ENCODE data around the gene ZFP36L2.

The ZFP36L2 gene

GRCh38 chr2:43233218-43234212, 7.1 kb upstream of the ZFP36L2 start:
- no peaks in the 10 kb centered on the region for H3K9me3 ChIP-seq (ENCODE audit: control insufficient read depth in 2 of 2, low read length in 2 of 2)
- H3K27me3 ChIP-seq (ENCODE audit: control insufficient read depth in 2 of 2, insufficient read depth in 2 of 2, low read length in 2 of 2), result no peaks in the 10 kb centered on the region
- no peak overlapping the region for H3K9ac ChIP-seq (ENCODE audit: low read depth in 1 of 2, low read length in 2 of 2)
- peaks cover 0 to 6% of the 10 kb centered on the region in 2 donors for H3K36me3 ChIP-seq (ENCODE audit: control insufficient read depth in 2 of 2, insufficient read depth in 2 of 2, low read length in 2 of 2)
- peaks cover 9 to 20% of the 10 kb centered on the region in 2 donors for H3K4me1 ChIP-seq (ENCODE audit: control insufficient read depth in 2 of 2, insufficient read depth in 2 of 2, low read length in 2 of 2)
- H3K4me3 ChIP-seq (ENCODE audit: low read length in 2 of 2), result no peak overlapping the region
- H3K27ac ChIP-seq (ENCODE audit: low read depth in 2 of 2, low read length in 2 of 2), result no peak overlapping the region

- Histone ChIP-seq H3K4me3 (ENCODE audit: low read length in 2 of 2) (no peak overlapping the region), H3K9ac (ENCODE audit: low read depth in 1 of 2, low read length in 2 of 2) (no peak overlapping the region), H3K27me3 (ENCODE audit: control insufficient read depth in 2 of 2, insufficient read depth in 2 of 2, low read length in 2 of 2) (no peaks in the 10 kb centered on the region), H3K27ac (ENCODE audit: low read depth in 2 of 2, low read length in 2 of 2) (no peak overlapping the region), H3K4me1 (ENCODE audit: control insufficient read depth in 2 of 2, insufficient read depth in 2 of 2, low read length in 2 of 2) (peaks cover 17 to 29% of the 10 kb centered on the region in 2 donors), H3K36me3 (ENCODE audit: control insufficient read depth in 2 of 2, insufficient read depth in 2 of 2, low read length in 2 of 2) (peaks cover 0 to 6% of the 10 kb centered on the region in 2 donors), H3K9me3 (ENCODE audit: control insufficient read depth in 2 of 2, low read length in 2 of 2) (no peaks in the 10 kb centered on the region)
Observed at GRCh38 chr2:43230951-43231827, 4.8 kb upstream of the ZFP36L2 start.

- Histone ChIP-seq H3K9me3 (ENCODE audit: control insufficient read depth in 2 of 2, low read length in 2 of 2) (no peaks in the 10 kb centered on the region), H3K27ac (ENCODE audit: low read depth in 2 of 2, low read length in 2 of 2) (no peak overlapping the region), H3K9ac (ENCODE audit: low read depth in 1 of 2, low read length in 2 of 2) (peak overlapping the region in 1 of 2 donors; percentile 7), H3K36me3 (ENCODE audit: control insufficient read depth in 2 of 2, insufficient read depth in 2 of 2, low read length in 2 of 2) (peaks cover 0 to 11% of the 10 kb centered on the region in 2 donors), H3K27me3 (ENCODE audit: control insufficient read depth in 2 of 2, insufficient read depth in 2 of 2, low read length in 2 of 2) (no peaks in the 10 kb centered on the region), H3K4me1 (ENCODE audit: control insufficient read depth in 2 of 2, insufficient read depth in 2 of 2, low read length in 2 of 2) (peaks cover 17 to 29% of the 10 kb centered on the region in 2 donors), H3K4me3 (ENCODE audit: low read length in 2 of 2) (no peak overlapping the region)
Observed at GRCh38 chr2:43230351-43230885, 4.0 kb upstream of the ZFP36L2 start.

GRCh38 chr2:43228756-43229659, 2.6 kb upstream of the ZFP36L2 start:
- Histone ChIP-seq H3K27ac (ENCODE audit: low read depth in 2 of 2, low read length in 2 of 2) (peak overlapping the region; percentile 99 to 100), H3K27me3 (ENCODE audit: control insufficient read depth in 2 of 2, insufficient read depth in 2 of 2, low read length in 2 of 2) (no peaks in the 10 kb centered on the region), H3K9ac (ENCODE audit: low read depth in 1 of 2, low read length in 2 of 2) (peak overlapping the region; percentile 94 to 96), H3K4me1 (ENCODE audit: control insufficient read depth in 2 of 2, insufficient read depth in 2 of 2, low read length in 2 of 2) (peaks cover 17 to 29% of the 10 kb centered on the region in 2 donors), H3K9me3 (ENCODE audit: control insufficient read depth in 2 of 2, low read length in 2 of 2) (no peaks in the 10 kb centered on the region), H3K36me3 (ENCODE audit: control insufficient read depth in 2 of 2, insufficient read depth in 2 of 2, low read length in 2 of 2) (peaks cover 5 to 25% of the 10 kb centered on the region in 2 donors), H3K4me3 (ENCODE audit: low read length in 2 of 2) (peak overlapping the region in 1 of 2 donors; percentile 85)

- no peaks in the 10 kb centered on the region for H3K9me3 ChIP-seq (ENCODE audit: control insufficient read depth in 2 of 2, low read length in 2 of 2)
- H3K27me3 ChIP-seq (ENCODE audit: control insufficient read depth in 2 of 2, insufficient read depth in 2 of 2, low read length in 2 of 2), result no peaks in the 10 kb centered on the region
- peaks cover 17 to 29% of the 10 kb centered on the region in 2 donors for H3K4me1 ChIP-seq (ENCODE audit: control insufficient read depth in 2 of 2, insufficient read depth in 2 of 2, low read length in 2 of 2)
- H3K9ac ChIP-seq (ENCODE audit: low read depth in 1 of 2, low read length in 2 of 2), result peak overlapping the region; percentile 94 to 96
- H3K27ac ChIP-seq (ENCODE audit: low read depth in 2 of 2, low read length in 2 of 2), result peak overlapping the region; percentile 99 to 100
- H3K4me3 ChIP-seq (ENCODE audit: low read length in 2 of 2), result peak overlapping the region; percentile 84 to 85
- peaks cover 12 to 31% of the 10 kb centered on the region in 2 donors for H3K36me3 ChIP-seq (ENCODE audit: control insufficient read depth in 2 of 2, insufficient read depth in 2 of 2, low read length in 2 of 2)
Observed at GRCh38 chr2:43228321-43228751, 1.9 kb upstream of the ZFP36L2 start.

GRCh38 chr2:43227830-43228281, 1.4 kb upstream of the ZFP36L2 start:
- peaks cover 16 to 36% of the 10 kb centered on the region in 2 donors for H3K36me3 ChIP-seq (ENCODE audit: control insufficient read depth in 2 of 2, insufficient read depth in 2 of 2, low read length in 2 of 2)
- no peaks in the 10 kb centered on the region for H3K9me3 ChIP-seq (ENCODE audit: control insufficient read depth in 2 of 2, low read length in 2 of 2)
- peak overlapping the region; percentile 94 to 96 for H3K9ac ChIP-seq (ENCODE audit: low read depth in 1 of 2, low read length in 2 of 2)
- H3K4me3 ChIP-seq (ENCODE audit: low read length in 2 of 2), result peak overlapping the region; percentile 84 to 85
- peak overlapping the region; percentile 99 to 100 for H3K27ac ChIP-seq (ENCODE audit: low read depth in 2 of 2, low read length in 2 of 2)
- peaks cover 17 to 29% of the 10 kb centered on the region in 2 donors for H3K4me1 ChIP-seq (ENCODE audit: control insufficient read depth in 2 of 2, insufficient read depth in 2 of 2, low read length in 2 of 2)
- H3K27me3 ChIP-seq (ENCODE audit: control insufficient read depth in 2 of 2, insufficient read depth in 2 of 2, low read length in 2 of 2), result no peaks in the 10 kb centered on the region

GRCh38 chr2:43226955-43227829, 786 bp upstream of the ZFP36L2 start:
- Histone ChIP-seq H3K36me3 (ENCODE audit: control insufficient read depth in 2 of 2, insufficient read depth in 2 of 2, low read length in 2 of 2) (peaks cover 23 to 42% of the 10 kb centered on the region in 2 donors), H3K9me3 (ENCODE audit: control insufficient read depth in 2 of 2, low read length in 2 of 2) (no peaks in the 10 kb centered on the region), H3K27me3 (ENCODE audit: control insufficient read depth in 2 of 2, insufficient read depth in 2 of 2, low read length in 2 of 2) (no peaks in the 10 kb centered on the region), H3K4me3 (ENCODE audit: low read length in 2 of 2) (peak overlapping the region; percentile 84 to 85), H3K27ac (ENCODE audit: low read depth in 2 of 2, low read length in 2 of 2) (peak overlapping the region; percentile 99 to 100), H3K4me1 (ENCODE audit: control insufficient read depth in 2 of 2, insufficient read depth in 2 of 2, low read length in 2 of 2) (peaks cover 17 to 29% of the 10 kb centered on the region in 2 donors), H3K9ac (ENCODE audit: low read depth in 1 of 2, low read length in 2 of 2) (peak overlapping the region; percentile 94 to 96)

- peaks cover 22 to 41% of the 10 kb centered on the region in 2 donors for H3K4me1 ChIP-seq (ENCODE audit: control insufficient read depth in 2 of 2, insufficient read depth in 2 of 2, low read length in 2 of 2)
Observed at GRCh38 chr2:43225788-43226557, 433 bp downstream of the ZFP36L2 start.

More at GRCh38 chr2:43225788-43226557, 433 bp downstream of the ZFP36L2 start:
- Histone ChIP-seq H3K27ac (ENCODE audit: low read depth in 2 of 2, low read length in 2 of 2) (peak overlapping the region; percentile 99 to 100), H3K4me3 (ENCODE audit: low read length in 2 of 2) (peak overlapping the region; percentile 95 to 99), H3K9ac (ENCODE audit: low read depth in 1 of 2, low read length in 2 of 2) (peak overlapping the region; percentile 95 to 99), H3K27me3 (ENCODE audit: control insufficient read depth in 2 of 2, insufficient read depth in 2 of 2, low read length in 2 of 2) (no peaks in the 10 kb centered on the region), H3K9me3 (ENCODE audit: control insufficient read depth in 2 of 2, low read length in 2 of 2) (no peaks in the 10 kb centered on the region), H3K36me3 (ENCODE audit: control insufficient read depth in 2 of 2, insufficient read depth in 2 of 2, low read length in 2 of 2) (peaks cover 23 to 39% of the 10 kb centered on the region in 2 donors)

Measured in mucosa of rectum (tissue), 2 donors.